GM21528 (cell line): Measurements from ENCODE around the gene LAMB1.
"Not testable (repeated sequence)": the region's sequence is repeated elsewhere in the genome, so short reads cannot be mapped to it uniquely, and the experiment has no call there.

Experiments used
- ATAC-seq: cut with Tn5 transposase; IDR thresholded peaks from one replicate; pipeline ENCODE4 v1.9.1; 2021; ENCODE audit warnings: mild to moderate bottlenecking, moderate library complexity; ENCODE audit not compliant: unreplicated experiment, low FRiP score

LAMB1 gene

GRCh38 chr7:107976620-107977019, 26.3 kb downstream of the LAMB1 start:
- no peak for ATAC-seq

DNA sequence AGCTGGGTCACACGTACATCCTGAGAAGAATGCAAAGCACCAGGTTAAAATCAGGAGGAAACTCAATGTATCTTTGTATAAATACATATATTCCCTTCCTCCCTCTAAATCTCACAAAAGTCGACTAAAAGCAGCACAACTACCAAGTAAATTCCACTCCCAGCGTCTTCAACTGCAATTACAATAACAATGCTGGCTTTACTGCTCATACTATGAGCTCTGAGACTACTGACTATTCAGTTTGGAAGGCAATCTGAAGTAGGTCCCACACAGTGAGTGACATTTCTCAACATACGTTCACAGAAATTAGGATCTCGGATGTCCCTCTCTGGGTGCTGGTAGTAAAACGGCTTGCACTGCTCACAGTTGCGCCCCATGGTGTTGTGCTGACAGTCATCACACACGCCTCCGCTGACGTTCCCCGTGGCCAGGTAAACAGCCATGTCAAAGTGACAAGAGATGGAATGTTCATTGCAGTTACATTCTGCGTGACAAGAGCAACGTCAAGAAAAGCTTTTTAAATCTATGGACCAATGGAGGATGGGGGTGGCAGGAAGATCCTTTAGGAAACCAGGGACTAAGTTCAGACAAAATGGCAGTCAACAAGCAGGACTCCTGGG, 27.5 kb downstream of the LAMB1 start:
- no peak for ATAC-seq

DNA sequence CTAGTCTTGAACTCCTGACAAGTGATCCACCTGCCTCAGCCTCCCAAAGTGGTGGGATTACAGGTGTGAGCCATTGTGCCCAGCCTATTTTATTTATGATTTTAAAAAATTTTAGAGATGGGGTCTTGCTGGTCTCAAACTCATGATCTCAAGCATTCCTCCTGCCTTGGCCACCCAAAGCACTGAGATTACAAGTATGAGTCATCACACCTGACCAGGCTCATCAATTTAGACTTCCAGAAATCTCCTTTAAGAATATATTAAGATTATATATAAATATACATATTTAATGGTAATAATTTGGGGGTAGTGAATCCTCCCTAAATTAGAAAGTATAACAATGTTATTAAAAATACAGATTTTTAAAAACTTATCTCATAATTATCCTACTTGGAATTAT, 29.1 kb downstream of the LAMB1 start:
- ATAC-seq = no peak

- no peak for ATAC-seq
Measured at GRCh38 chr7:107972941-107973376, 30.0 kb downstream of the LAMB1 start.

- ATAC-seq = no peak
Measured at GRCh38 chr7:107972075-107972482, 30.9 kb downstream of the LAMB1 start.

DNA sequence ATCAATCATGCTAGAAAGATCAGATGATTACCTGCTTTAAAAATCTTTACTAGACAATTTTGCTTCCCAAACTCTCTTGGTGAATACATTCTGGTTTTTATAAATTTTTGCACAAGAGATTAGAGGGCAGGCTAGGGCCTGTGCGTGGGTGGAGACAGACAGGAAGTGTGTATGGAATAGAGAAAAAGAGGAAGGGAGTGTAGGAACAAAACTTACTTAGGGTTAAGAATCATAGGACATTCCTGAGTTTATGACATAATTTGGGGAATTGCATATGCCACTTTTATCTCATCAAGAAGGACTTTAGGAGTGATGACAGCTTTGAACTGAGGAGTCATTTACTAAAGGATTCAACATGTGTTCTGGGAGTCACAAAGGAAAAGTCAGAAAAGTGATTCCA, 31.3 kb downstream of the LAMB1 start:
- ATAC-seq = no peak

GRCh38 chr7:107971100-107971499, 31.9 kb downstream of the LAMB1 start:
- ATAC-seq = no peak

- no peak for ATAC-seq
Measured at GRCh38 chr7:107969856-107970255, 33.1 kb downstream of the LAMB1 start.

GRCh38 chr7:107968449-107968848, 34.5 kb downstream of the LAMB1 start:
- ATAC-seq = no peak

DNA sequence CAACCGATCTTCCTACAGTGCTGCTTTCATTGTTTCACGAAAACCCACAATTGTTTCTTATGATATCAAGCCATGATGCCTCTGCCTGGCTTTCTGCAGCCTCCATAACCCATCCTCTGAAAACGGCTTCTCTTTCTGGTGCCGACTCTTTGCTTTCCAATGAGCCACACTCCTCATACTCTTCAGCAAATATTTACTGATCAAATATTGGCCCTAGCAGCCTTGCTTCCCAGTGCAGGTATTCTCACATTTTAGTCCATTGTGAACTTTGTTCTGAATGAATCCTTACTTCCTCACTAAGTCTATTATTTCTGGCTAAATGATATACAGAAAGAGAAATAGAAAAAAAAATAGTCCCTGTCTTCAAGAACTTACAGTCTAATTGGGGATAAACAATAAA, 35.5 kb downstream of the LAMB1 start:
- ATAC-seq = no peak

DNA sequence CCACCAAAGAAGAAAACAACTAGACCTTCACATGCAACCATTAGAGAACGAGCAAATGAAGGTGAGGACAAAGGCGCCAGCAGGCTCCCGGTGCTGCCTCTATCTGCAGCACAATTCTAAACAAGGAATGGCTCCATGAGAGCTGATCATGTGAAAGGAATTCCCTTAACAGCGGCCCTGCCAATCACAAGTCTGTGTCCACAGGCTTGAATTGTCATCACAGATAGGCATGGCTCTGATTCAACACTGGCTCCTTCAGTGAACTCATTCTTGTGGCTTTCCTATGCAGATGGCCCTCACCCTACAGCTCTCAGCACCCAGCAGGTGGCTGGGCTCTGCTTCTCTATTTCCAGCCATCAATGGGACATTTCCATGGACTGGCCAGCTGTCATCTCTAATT, 36.2 kb downstream of the LAMB1 start:
- no peak for ATAC-seq

DNA sequence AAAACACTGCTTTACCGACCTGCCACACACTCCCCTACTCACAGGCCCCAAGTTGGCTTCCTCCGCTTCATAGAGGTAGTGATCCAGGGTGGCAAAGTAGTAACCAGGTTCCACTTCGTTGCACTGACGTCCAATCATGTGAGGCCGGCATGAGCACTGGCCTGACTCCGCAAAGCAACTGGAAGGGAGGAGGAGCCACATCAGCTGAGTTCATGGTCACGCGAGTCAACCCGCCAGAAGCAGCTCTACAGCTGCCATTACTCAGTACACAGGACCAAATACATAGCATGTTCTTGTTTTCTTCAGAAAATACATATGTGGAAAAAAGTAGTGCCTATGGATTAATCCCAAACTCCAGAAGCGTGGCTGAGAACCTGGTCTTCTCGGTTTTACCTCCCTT, 38.5 kb downstream of the LAMB1 start:
- ATAC-seq = no peak

DNA sequence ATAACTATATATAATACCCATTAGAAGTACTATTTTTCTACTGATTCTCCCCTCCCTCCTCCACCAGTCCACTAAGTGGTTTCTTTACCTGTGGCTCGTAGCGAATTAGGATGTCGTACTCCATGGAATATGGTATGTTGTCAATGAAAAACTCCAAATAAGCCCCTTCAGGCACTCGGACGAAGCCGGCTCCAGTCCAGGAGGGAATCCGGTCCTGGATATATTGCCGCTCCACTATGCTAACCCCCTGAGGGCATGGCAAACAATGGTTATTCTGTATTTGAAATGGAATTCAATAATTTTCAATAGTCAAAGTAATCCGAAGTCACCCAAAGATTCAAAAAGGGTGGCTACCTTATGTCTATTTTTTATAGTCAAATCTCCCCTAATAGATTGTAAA, 40.1 kb downstream of the LAMB1 start:
- ATAC-seq = no peak

DNA sequence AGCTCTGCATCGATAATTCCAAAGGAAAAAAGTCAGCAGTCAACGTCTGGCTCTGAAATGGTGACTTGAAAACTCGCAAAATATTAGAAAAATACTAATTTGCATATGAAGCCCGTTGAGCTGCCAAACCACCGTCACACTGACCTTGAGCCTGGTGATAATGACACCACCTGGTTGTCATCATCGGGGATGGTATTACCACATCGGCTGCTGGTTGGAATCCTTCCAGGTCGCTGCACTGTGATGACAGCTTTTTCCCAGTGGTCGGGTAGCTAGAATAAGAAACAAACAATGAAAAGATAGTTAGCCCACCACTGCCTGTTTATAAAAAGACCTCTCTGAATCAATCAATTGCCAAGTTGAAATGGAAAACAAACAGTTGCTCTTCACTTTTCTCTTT, 41.6 kb downstream of the LAMB1 start:
- ATAC-seq = no peak

DNA sequence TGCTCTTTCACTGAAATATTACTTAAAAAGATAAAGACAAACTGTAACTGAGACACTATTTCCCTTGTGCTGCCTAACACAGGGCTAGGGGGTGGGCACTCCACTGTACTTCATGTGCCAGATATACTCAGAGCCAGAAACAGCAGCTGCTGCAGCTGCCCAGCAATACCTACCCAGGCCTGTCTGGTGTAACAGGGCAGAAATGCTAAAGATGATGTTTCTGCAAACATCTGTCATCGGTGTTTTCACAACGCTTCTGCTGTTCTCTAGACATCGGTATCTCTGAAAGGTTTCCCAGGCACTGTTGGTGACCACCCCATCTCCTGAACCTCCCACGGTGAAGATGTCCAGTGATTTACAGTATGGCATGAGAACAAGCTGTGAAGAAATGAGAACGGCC, 42.7 kb downstream of the LAMB1 start:
- no peak for ATAC-seq

- ATAC-seq = no peak
Measured at GRCh38 chr7:107959527-107959898, 43.4 kb downstream of the LAMB1 start.

- ATAC-seq = no peak
Measured at GRCh38 chr7:107958764-107959526, 44.0 kb downstream of the LAMB1 start.

GRCh38 chr7:107957436-107957835, 45.5 kb downstream of the LAMB1 start:
- ATAC-seq = no peak

- not testable (repeated sequence) for ATAC-seq
Measured at GRCh38 chr7:107956950-107957349, 46.0 kb downstream of the LAMB1 start.

DNA sequence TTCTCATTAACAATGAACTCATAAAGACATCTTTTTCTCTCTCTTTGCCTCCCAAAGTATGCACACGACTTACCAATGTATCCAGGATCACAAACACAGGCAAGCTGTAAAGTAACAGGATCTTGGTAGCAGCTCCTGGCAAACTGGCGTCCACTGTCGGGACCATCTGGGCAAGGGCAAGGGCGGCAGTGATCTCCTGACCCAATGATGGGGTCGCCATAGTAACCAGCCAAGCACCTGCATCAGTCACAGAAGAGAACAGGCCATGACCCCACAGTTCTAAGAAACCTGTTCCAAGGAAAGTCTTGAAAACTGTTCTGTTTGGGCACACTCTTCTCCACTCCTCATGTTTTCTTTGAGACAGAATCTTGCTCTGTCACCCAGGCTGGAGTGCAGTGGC, 47.6 kb downstream of the LAMB1 start:
- ATAC-seq = no peak

- ATAC-seq = no peak
Measured at GRCh38 chr7:107953924-107954303, 49.0 kb downstream of the LAMB1 start.

- ATAC-seq = no peak
Measured at GRCh38 chr7:107953265-107953923, 49.6 kb downstream of the LAMB1 start.
